Astrocyte (in vitro differentiated cells and primary cell): ENCODE results near the gene FTCD.

Experiments used
- CTCF ChIP-seq: IDR thresholded peaks from 2 replicates; pipeline ENCODE4 v1.5.1; 2011; ENCODE audit warnings: low read depth, mild to moderate bottlenecking, inconsistent platforms, low read length, moderate library complexity; ENCODE audit not compliant: insufficient read depth
- EZH2 ChIP-seq: IDR thresholded peaks from 2 replicates; pipeline ENCODE4 v1.6.1; 2012; ENCODE audit warnings: mild to moderate bottlenecking, low read length, inconsistent platforms; ENCODE audit not compliant: insufficient read depth

- no peak for TF ChIP-seq EZH2
- no peak for TF ChIP-seq CTCF
Observed at GRCh38 chr21:46152927-46153246, 2.5 kb downstream of the FTCD start.
